H9 (cell line): ENCODE data around the gene HAUS1. TPM values are rescaled to one million over a fixed set of nuclear protein-coding genes. Genes with fewer than 3 reads are reported as not detected.

Source experiments
- DNase-seq: peaks from one replicate; pipeline ENCODE4 v3.0.0-alpha.2; 2017
- H2AFZ ChIP-seq: one replicate; pipeline ENCODE4 v1.6.1; 2013; ENCODE audit warnings: mild to moderate bottlenecking, low read length, control low read depth, moderate library complexity
- H2AK5ac ChIP-seq: 2 replicates; pipeline ENCODE4 v1.6.1; 2013; ENCODE audit warnings: low read length, control low read depth, mixed read lengths; ENCODE audit not compliant: insufficient read length
- H2BK120ac ChIP-seq: one replicate; pipeline ENCODE4 v1.6.1; 2013; ENCODE audit warnings: low read depth, mild to moderate bottlenecking, low read length, control low read depth, inconsistent platforms; ENCODE audit not compliant: poor library complexity, severe bottlenecking
- H2BK12ac ChIP-seq: 2 replicates; pipeline ENCODE4 v1.6.1; 2013; ENCODE audit warnings: low read length, control low read depth, mixed read lengths, low read depth; ENCODE audit not compliant: insufficient read length
- H2BK15ac ChIP-seq: 2 replicates; pipeline ENCODE4 v1.6.1; 2013; ENCODE audit warnings: low read depth, low read length, control low read depth
- H2BK20ac ChIP-seq: one replicate; pipeline ENCODE4 v1.6.1; 2013; ENCODE audit warnings: low read depth, mild to moderate bottlenecking, low read length, control low read depth, inconsistent platforms; ENCODE audit not compliant: poor library complexity, severe bottlenecking
- H2BK5ac ChIP-seq: 2 replicates; pipeline ENCODE4 v1.6.1; 2013; ENCODE audit warnings: low read length, control low read depth, mixed read lengths; ENCODE audit not compliant: insufficient read length
- H3K14ac ChIP-seq: 2 replicates; pipeline ENCODE4 v1.6.1; 2013; ENCODE audit warnings: low read length, control low read depth; ENCODE audit not compliant: insufficient read depth
- H3K18ac ChIP-seq: 2 replicates; pipeline ENCODE4 v1.6.1; 2013; ENCODE audit warnings: low read depth, mild to moderate bottlenecking, mixed read lengths, low read length, control low read depth; ENCODE audit not compliant: insufficient read length
- H3K23ac ChIP-seq: 2 replicates; pipeline ENCODE4 v1.6.1; 2013; ENCODE audit warnings: low read length, control low read depth, mixed read lengths, low read depth; ENCODE audit not compliant: insufficient read length
- H3K23me2 ChIP-seq: 2 replicates; pipeline ENCODE4 v1.6.1; 2013; ENCODE audit warnings: low read depth, mild to moderate bottlenecking, mixed read lengths, low read length, control low read depth; ENCODE audit not compliant: insufficient read length, poor library complexity, severe bottlenecking
- H3K27ac ChIP-seq: 2 replicates; pipeline ENCODE4 v1.5.1; 2013; ENCODE audit warnings: low read length, control low read depth, mixed read lengths, low read depth; ENCODE audit not compliant: insufficient read length
- H3K27me3 ChIP-seq: 2 replicates; pipeline ENCODE4 v1.6.1; 2013; ENCODE audit warnings: low read length, control low read depth, inconsistent platforms; ENCODE audit not compliant: insufficient read depth
- H3K4ac ChIP-seq: 2 replicates; pipeline ENCODE4 v1.6.1; 2013; ENCODE audit warnings: low read depth, mild to moderate bottlenecking, control low read depth, inconsistent platforms, low read length, moderate library complexity
- H3K4me1 ChIP-seq: 2 replicates; pipeline ENCODE4 v1.6.1; 2013; ENCODE audit warnings: low read length, control low read depth, inconsistent platforms; ENCODE audit not compliant: insufficient read depth
- H3K4me2 ChIP-seq: 2 replicates; pipeline ENCODE4 v1.6.1; 2013; ENCODE audit warnings: low read length, control low read depth, mixed read lengths; ENCODE audit not compliant: insufficient read length, insufficient read depth
- H3K56ac ChIP-seq: 2 replicates; pipeline ENCODE4 v1.6.1; 2013; ENCODE audit warnings: low read depth, mild to moderate bottlenecking, mixed read lengths, low read length, control low read depth; ENCODE audit not compliant: insufficient read length
- H3K79me1 ChIP-seq: 2 replicates; pipeline ENCODE4 v1.6.1; 2013; ENCODE audit warnings: low read depth, mild to moderate bottlenecking, moderate library complexity, low read length, control low read depth, inconsistent platforms; ENCODE audit not compliant: insufficient read depth, poor library complexity, severe bottlenecking
- H3K79me2 ChIP-seq: 2 replicates; pipeline ENCODE4 v1.6.1; 2013; ENCODE audit warnings: low read length, control low read depth, inconsistent platforms; ENCODE audit not compliant: insufficient read depth
- H3K9ac ChIP-seq: 2 replicates; pipeline ENCODE4 v1.6.1; 2013; ENCODE audit warnings: low read length, control low read depth, mixed read lengths; ENCODE audit not compliant: insufficient read length; ENCODE audit errors: extremely low read depth
- H3K9me3 ChIP-seq: one replicate; pipeline ENCODE4 v1.6.1; 2013; ENCODE audit warnings: low read depth, low read length, inconsistent platforms; ENCODE audit not compliant: control insufficient read depth
- H3T11ph ChIP-seq: one replicate; pipeline ENCODE4 v1.6.1; 2013; ENCODE audit warnings: mild to moderate bottlenecking, low read length, control low read depth, inconsistent platforms
- H4K20me1 ChIP-seq: one replicate; pipeline ENCODE4 v1.6.1; 2013; ENCODE audit not compliant: control insufficient read depth, insufficient read length, insufficient read depth
- H4K5ac ChIP-seq: 2 replicates; pipeline ENCODE4 v1.6.1; 2013; ENCODE audit warnings: low read depth, mild to moderate bottlenecking, mixed read lengths, low read length, control low read depth; ENCODE audit not compliant: insufficient read length
- H4K8ac ChIP-seq: replicated peaks from 2 replicates; pipeline ENCODE4 v1.6.1; 2013; ENCODE audit warnings: low read length, control low read depth, mixed read lengths, low read depth; ENCODE audit not compliant: insufficient read length
- H4K91ac ChIP-seq: 2 replicates; pipeline ENCODE4 v1.6.1; 2013; ENCODE audit warnings: low read depth, mild to moderate bottlenecking, moderate library complexity, mixed read lengths, low read length, control low read depth; ENCODE audit not compliant: insufficient read length
- H3K27ac Mint-ChIP-seq, 3 experiments: 2 replicates in 2 of 3; 3 replicates in 1 of 3; pipeline ENCODE4 v1.8.0; 2020 to 2021; ENCODE audit warnings: mixed read lengths in 3 of 3, mild to moderate bottlenecking in 1 of 3, moderate library complexity in 1 of 3
- H3K27me3 Mint-ChIP-seq: 2 replicates; pipeline ENCODE4 v1.8.0; 2021; ENCODE audit warnings: low read depth, mild to moderate bottlenecking, moderate library complexity, mixed read lengths
- H3K36me3 Mint-ChIP-seq, 3 experiments: 2 replicates in 2 of 3; 3 replicates in 1 of 3; pipeline ENCODE4 v1.8.0; 2020 to 2021; ENCODE audit warnings: low read depth in 3 of 3, mixed read lengths in 3 of 3; ENCODE audit not compliant: insufficient read depth in 1 of 3
- H3K4me1 Mint-ChIP-seq, 2 experiments: 2 replicates each; pipeline ENCODE4 v1.8.0; 2020; ENCODE audit warnings: mixed read lengths in 2 of 2
- H3K4me3 Mint-ChIP-seq, 2 experiments: 2 replicates in 1 of 2; 3 replicates in 1 of 2; pipeline ENCODE4 v1.8.0; 2020 to 2021; ENCODE audit warnings: mild to moderate bottlenecking in 2 of 2, mixed read lengths in 2 of 2, moderate library complexity in 1 of 2
- H3K9me3 Mint-ChIP-seq, 2 experiments: 2 replicates in 1 of 2; 3 replicates in 1 of 2; pipeline ENCODE4 v1.8.0; 2020; ENCODE audit warnings: mild to moderate bottlenecking in 2 of 2, mixed read lengths in 2 of 2, moderate library complexity in 1 of 2
- WGBS: extraction: QIAGEN DNeasy Blood & Tissue Kit; methylation state at CpG from one replicate; pipeline ENCODE4 v1.1.7; 2013; ENCODE audit warnings: missing lambda C conversion rate, low lambda C conversion rate, mixed read lengths; ENCODE audit not compliant: insufficient read length; ENCODE audit errors: extremely low coverage; 5-methylcytosine and 5-hydroxymethylcytosine counted together
- total RNA-seq: library from RNA; stranded (reverse); gene quantifications from 2 replicates; pipeline ENCODE4 v1.2.1, GENCODE V29; 2021
- TF ChIP-seq, protein P1 (sequence below): fragments of 200-600 bp; sonication (generic); conservative IDR thresholded peaks from 3 replicates; pipeline ENCODE4 v1.8.0; 2021; ENCODE audit warnings: antibody characterized with exemption, mild to moderate bottlenecking

Gene HAUS1
- total RNA-seq, 1 experiment from 2014 or later, result 87.0 TPM

DNA sequence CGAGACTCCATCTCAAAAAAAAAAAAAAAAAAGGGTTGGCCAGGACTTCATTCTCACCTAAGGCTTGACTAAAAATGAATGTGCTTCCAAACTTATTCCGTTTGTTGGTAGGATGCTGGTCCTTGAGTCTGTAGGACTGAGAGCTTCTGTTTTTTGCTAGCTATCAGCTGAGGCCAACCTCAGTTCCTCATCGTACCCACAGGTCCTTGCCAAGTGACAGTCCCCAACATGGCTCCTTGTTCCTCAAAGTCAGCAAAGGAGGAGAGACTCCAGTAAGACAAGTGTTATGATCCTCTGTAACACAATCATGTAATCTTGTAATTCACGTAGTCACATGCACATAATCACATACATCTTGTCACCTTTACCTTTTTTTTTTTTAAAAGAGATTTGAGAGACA, 37.0 kb downstream of the HAUS1 start:
- Histone ChIP-seq H3K27ac (no peak overlapping the region), H2BK120ac (no peak overlapping the region)
- H3K4me3 Mint-ChIP-seq, result no peak overlapping the region

More for the DNA sequence above, 37.0 kb downstream of the HAUS1 start:
- H3K27ac Mint-ChIP-seq, result peak overlapping the region in 1 of 3 experiments; percentile 70; a peak in 1 of 7 replicates
- peaks cover 9 to 21% of the 10 kb centered on the region in 2 experiments for H3K4me1 Mint-ChIP-seq
- Histone ChIP-seq H3K23me2 (no peaks in the 10 kb centered on the region), H2BK20ac (no peak overlapping the region), H2BK15ac (no peak overlapping the region), H3K79me1 (no peaks in the 10 kb centered on the region), H4K20me1 (no peaks in the 10 kb centered on the region), H3K23ac (no peak overlapping the region), H3T11ph (no peak overlapping the region), H2BK12ac (no peak overlapping the region), H2AFZ (no peak overlapping the region), H2BK5ac (no peak overlapping the region), H3K79me2 (no peaks in the 10 kb centered on the region), H3K14ac (no peak overlapping the region), H4K91ac (no peak overlapping the region), H3K9ac (no peak overlapping the region), H3K18ac (no peak overlapping the region), H3K9me3 (no peaks in the 10 kb centered on the region), H3K4me2 (no peak overlapping the region), H3K27me3 (no peaks in the 10 kb centered on the region), H4K5ac (no peak overlapping the region), H4K8ac (no peak overlapping the region), H3K4me1 (peaks cover 3% of the 10 kb centered on the region; the same call in 1 of the 2 replicates), H2AK5ac (no peak overlapping the region), H3K4ac (no peak overlapping the region), H3K56ac (no peak overlapping the region)
- TF ChIP-seq, protein P1, sequence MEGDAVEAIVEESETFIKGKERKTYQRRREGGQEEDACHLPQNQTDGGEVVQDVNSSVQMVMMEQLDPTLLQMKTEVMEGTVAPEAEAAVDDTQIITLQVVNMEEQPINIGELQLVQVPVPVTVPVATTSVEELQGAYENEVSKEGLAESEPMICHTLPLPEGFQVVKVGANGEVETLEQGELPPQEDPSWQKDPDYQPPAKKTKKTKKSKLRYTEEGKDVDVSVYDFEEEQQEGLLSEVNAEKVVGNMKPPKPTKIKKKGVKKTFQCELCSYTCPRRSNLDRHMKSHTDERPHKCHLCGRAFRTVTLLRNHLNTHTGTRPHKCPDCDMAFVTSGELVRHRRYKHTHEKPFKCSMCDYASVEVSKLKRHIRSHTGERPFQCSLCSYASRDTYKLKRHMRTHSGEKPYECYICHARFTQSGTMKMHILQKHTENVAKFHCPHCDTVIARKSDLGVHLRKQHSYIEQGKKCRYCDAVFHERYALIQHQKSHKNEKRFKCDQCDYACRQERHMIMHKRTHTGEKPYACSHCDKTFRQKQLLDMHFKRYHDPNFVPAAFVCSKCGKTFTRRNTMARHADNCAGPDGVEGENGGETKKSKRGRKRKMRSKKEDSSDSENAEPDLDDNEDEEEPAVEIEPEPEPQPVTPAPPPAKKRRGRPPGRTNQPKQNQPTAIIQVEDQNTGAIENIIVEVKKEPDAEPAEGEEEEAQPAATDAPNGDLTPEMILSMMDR, result no peak
- WGBS, result no CpG with 5 or more reads among the region's 4 CpGs
- no peaks in the 10 kb centered on the region for H3K27me3 Mint-ChIP-seq
- H3K36me3 Mint-ChIP-seq, result no peaks in the 10 kb centered on the region
- DNase-seq, result no peak
- H3K9me3 Mint-ChIP-seq, result no peaks in the 10 kb centered on the region; a peak in 1 of 5 replicates
